Cerebellar nuclear complex (tissue), 1 donor: ENCODE results near the gene VPS13D.

Experiments
- DNase-seq, 2 experiments: peaks; one replicate each; lab custom pipeline; 2025; lab: John Stamatoyannopoulos, UW

The VPS13D gene

DNA sequence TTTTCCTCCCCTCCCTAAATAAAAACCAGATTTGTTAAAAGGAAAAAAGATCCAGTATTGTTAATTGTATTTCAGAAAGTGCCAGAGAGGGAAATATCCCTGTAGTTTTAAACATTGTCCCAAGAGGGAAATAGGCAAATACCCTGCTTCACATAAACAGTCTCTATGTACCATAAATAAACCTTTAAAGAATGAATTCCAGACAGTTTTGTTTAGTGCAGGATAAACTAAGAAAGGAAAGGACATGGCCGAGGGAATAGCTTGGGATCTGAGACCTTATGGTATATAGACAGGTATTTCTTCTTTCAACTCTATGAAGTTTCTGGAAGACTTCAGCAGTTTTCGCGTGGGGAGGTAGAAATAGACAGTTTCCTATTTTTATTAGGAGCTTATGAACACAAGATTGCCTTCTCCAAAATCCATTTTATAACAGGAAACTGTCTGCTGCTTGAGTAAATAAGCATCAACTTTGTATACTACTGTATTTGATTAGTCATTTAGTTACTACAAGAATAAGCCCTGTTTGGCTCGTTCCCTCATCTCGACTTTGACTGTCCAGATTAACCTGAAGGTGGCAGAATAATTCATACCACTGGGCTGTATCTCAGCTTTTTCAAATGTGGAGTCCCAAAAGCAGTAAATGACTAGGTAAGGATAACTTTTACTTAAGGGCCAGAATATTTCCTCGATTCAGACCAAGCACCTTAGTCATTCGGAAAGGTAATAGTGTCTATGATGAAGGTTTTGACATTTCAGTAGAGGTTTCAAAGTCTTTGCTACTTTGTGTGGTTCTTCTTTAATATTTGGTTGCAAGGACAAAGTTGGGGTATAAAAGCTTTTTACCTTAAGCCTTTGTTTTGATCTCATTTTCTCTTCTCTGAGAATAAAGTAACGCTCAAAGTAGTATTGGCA lies 177.5 kb downstream of the VPS13D start:
- DNase-seq = no peak

DNA sequence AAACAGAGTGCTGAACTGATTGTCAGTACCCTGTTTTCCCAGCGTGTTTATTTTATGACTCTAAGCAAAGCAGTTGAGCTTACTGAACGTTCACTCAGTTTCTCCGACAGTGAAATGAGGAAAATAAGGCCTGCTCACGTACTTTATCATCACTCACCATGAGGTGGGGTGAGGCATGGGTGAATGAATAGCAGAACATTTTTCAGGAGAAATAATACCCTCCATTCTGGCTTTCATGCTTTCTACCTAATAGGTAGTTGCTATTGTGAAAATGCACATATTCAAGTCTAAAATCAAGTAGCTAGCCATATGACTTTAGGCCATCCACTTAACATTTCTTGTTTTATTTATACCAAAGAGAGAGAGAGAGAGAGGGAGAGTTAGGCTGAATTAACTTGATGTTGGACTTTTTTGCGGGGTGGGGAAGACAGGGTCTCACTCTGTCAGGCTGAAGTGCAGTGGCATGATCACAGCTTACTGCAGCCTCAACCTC lies 178.2 kb downstream of the VPS13D start:
- no peak for DNase-seq

DNA sequence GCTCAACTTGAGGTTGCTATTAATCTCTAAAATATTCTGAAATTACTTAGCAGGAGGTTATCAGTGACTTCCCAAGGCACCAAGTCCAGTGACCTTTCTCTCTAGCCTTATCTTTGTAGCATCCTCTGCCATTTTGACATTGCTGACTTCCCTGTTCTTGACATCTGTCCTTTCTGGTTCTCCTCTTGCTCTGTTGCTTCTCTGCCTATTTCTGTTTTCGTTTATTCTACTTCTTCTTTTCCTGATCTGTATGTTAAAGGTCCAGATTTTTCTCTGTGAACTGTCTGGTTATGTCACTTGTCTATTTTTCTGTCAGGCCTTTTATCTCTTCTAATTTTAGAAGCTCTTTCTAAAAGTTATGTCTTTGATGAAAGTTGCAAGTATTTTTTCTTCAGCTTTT lies 178.8 kb downstream of the VPS13D start:
- DNase-seq = no peak

DNA sequence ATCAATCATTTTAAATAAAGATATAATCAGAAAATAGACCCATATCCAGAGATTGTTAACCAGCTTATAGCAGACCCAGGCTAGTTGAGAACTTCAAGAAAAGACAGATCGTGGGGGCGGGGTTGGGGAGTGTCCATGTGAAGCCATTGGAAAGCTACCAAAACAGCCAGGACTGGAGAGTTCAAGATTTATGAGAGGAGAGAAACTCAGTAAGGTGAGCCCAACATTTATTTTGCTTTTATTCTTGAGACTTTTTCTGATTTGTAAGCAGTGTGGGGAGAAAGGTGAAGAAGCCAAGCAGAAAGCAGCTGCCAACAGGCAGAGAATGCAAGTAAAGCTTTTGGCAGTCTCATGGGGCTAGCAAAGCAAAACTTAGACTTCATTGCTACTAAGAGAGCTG lies 179.9 kb downstream of the VPS13D start:
- DNase-seq = no peak

DNA sequence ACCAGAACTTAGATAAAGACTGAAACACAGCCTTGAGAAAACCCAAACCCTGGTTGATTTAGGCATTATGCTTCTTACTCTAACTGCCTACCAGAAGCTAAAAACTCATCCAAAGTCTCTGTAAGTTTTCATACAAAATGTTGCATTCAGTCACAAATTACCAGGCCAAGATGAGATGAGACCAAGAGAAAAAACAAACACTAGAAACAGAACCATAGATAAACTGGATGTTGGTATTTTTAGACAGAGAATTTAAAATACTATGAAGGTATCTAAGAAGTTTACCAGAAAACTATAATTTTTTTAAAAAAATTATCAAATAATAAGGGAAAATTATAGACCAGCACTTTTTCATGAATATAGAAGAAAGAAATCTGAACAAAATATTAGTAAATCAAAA lies 180.5 kb downstream of the VPS13D start:
- DNase-seq = no peak

DNA sequence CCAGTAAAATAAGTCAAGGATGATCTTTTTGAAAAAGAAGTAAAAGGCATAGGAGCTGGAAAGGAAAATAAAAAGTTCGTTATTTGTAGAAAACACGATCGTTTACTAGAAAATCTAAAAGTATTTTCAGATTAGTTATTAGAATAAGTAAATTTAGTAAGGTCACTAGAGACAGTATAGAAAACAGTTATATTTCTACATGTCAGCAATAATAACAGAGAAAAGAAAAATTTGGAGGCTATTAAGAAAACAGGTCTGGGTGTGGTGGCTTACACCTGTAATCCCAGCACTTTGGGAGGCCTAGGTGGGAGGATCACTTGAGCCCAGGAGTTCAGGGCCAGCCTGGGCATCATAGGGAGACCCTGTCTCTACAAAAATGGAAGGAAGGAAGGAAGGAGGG lies 181.3 kb downstream of the VPS13D start:
- DNase-seq = no peak

DNA sequence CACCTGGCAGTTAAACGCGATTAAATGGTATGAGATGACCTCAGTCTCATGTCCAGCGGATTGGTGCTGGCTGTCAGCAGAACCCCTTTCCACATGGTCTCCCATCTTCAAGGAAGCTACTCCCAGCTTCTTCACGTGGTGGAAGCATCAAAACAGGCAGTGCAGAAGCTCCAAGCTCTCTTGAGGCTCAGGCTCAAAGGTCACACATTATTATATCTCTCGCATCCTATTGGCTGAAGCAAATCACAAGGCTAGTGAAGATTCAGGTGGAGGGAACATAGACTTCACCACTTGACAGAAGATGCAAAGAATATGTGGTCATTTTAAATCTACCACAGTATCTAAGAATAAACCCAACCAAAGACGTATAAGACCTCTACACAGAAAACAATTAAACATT lies 181.9 kb downstream of the VPS13D start:
- no peak for DNase-seq

DNA sequence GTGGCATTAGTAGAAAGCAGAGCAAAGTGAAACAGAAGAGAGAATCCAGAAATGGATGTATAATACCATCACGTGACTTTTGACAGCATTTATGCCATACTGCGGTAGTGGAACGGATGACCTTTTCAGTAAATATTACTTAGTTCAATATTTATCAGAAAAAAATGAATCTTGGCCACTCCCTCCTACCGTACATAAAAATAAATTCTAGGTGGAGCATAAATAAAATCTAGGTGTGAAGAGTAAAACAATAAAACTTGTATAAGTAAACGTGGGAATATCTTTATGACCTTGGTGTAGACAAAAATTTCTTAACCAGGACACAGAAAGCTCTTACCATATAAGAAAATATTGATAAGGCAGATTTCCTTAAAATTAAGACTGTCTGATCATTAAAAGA lies 182.6 kb downstream of the VPS13D start:
- DNase-seq = no peak

DNA sequence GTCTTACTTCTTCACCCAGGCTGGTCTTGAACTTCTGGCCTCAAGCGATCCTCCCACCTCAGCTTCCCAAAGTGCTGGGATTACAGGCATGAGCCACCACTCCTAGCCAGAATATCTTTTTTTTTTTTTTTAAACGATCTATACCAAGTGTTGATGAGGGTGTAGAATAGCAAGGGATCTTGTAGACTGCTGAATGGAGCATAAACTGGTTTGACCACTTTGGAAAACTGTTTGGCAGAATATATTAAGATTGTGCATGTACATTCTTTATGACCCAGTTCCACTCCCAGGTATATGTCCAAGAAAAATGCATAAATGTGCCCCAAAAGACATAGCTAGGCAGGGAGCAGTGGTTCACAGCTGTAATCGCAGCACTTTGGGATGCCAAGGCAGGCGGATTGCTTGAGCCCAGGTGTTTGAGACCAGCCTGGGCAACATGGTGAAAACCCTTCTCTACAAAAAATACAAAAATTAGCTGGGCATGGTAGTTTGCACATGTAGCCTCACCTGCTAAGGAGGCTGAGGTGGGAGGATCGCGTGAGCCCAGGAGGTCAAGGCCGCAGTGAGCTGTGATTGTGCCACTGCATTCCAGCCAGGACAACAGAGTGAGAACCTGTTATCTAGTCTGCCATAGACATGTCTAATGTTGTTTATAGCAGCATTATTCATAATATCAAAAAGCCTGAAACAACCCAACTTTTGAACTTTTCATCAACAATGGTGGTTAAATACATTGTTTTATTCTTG lies 184.0 kb downstream of the VPS13D start:
- DNase-seq = no peak

DNA sequence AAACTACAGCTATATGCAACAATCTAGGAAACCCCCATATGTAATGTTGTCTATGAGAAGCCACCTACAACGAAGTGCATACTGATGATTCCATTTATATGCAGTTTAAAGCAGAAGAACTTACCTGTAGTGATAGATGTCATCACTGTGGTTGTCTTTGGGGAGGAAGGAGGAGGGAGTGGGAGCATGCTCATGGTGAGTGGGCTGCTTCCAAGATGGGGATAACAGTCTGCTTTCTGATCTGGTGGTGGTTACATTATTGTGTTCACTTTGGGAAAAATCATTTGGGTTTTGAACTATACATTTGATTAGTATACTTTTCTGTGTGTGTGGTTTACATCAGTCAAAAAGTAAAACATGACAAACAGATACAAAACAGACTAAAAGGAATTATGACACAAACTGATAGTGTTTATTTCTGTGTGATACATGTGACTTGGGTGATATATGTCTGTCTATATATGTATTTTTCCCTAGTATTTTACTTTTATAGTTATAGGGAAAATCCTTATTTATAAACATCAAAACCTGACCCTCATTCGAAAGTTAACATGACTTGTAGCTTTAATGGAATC lies 184.7 kb downstream of the VPS13D start:
- no peak for DNase-seq

DNA sequence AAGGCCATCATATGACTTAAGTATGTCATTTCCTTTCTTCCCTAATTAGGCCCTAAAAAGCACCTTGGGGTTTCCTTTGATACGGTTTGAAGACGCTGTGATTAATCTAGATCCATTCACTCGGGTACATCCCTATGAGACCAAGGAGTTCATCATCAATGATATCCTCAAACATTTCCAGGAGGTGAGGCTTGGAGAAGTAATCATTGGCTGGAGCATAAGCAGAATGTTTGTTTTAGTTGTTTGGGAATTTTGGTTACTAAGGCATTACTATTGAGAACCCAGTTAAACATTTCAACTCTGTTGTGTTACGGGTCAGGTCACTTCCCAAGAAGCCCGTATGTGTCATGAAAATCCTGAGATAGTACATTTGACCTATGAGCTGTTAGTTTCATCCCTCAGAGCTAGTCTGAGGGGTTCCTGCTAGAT lies 185.2 kb downstream of the VPS13D start:
- no peak for DNase-seq

DNA sequence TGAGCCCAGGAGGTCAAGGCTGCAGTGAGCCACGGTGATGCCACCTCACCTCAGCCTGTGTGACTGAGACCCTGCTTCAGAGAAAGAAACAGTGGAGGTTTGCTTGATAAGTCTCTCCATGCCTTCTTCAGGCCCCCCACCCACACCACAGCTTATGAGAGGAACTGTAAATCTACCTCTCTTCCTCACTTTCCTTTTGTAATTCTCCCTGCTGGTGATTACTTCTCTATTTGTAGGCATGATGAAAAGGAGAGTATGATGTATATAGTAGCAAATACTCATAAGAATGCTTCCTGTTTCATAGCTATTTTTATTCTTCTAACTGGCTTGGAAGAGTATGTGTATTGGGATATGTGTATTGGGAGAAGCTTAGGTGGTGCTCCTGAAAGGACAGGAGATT lies 186.3 kb downstream of the VPS13D start:
- DNase-seq = no peak

DNA sequence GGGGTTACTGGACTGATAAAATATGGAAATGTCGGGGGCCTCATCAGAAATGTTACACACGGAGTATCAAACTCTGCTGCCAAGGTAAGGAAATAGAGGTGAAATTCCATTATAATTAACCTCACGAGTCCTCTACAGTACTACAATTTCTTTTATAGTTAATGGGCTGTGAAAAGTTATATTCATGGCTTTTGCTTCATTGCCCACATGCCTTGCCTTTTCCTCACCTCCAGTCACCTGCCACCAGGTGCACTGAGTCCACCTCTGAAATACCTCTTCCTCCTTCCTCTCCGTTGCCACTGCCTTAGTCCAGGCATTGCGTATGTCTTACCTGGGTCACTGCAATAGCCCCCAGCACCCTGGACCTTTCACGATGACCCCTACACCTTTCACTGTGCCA lies 186.9 kb downstream of the VPS13D start:
- DNase-seq = no peak

DNA sequence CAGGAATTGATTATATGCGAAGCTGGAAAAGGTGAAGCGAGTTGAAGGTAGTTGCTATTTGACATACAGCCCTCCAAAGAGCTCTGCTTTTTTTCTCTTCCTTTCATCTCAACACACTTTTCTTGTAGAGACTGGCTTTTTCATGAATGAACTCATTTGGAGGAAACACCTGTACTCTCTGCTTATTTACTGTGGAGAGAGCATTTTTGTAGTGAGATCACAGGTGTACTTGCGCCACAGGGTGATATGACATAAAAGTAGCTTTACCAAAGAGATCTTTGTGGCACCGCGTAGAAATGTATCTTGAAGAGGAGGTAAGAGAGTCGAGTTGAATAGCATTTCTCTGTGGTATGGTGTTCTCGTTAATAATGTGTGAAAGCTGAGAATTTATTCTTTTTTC lies 187.6 kb downstream of the VPS13D start:
- no peak for DNase-seq

DNA sequence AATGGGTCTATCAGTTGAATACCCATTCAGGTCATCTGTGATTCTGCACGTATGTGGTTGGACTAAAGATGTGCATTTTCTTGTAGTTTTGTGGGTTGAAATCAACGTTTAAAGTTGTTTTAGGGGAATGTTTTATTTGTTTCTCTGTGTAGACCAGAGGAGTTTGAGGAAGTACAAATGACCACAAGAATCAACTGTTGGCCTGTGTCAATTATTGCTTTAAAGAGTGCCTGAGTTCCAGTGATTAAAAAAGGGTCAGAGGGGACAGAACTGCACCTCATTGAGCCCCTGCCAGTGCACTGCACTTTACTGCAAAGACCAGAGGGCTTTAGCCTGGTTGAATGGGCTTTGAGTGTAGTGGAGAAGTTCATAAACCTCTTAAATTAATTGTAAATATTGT lies 190.3 kb downstream of the VPS13D start:
- no peak for DNase-seq

DNA sequence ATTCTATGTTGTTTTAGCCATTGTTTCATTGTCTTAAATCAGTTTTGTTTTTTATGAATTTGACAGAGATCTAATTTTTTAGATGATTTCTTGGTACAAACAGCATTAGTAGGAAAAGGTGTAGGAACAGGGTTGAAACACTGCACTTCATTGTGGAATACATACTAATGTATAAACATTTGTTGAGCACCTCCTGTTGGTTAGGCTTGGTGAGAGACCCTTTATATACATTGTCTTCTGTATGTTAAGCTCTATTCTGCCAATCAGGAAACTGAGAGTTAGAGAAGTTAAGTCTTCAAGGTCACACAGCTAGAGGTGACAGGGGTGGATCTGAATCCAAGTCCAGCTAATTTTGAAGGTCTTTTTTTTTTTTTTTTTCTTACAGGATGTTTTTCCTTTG lies 192.7 kb downstream of the VPS13D start:
- DNase-seq = no peak

DNA sequence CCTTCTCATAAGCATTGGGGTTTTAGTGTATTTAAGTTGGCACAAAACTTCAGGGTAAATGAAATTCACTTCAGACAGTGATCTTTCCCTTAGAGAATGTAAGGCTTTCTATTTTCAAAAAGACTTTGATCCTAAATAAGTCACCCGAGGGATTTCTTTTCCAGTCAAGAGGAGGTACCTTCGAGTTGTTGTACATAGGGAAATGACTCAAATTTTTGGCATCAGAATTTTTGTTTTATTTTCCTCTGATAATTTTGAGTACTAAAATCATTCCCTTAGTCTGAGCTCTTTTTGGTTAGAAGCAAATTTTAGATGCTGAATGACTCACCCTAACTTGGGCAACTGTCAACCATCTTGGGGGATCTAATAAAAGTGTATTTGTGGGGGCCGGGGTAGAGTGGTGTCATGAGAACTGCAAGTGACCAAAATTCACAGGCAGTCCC lies 194.3 kb downstream of the VPS13D start:
- no peak for DNase-seq

DNA sequence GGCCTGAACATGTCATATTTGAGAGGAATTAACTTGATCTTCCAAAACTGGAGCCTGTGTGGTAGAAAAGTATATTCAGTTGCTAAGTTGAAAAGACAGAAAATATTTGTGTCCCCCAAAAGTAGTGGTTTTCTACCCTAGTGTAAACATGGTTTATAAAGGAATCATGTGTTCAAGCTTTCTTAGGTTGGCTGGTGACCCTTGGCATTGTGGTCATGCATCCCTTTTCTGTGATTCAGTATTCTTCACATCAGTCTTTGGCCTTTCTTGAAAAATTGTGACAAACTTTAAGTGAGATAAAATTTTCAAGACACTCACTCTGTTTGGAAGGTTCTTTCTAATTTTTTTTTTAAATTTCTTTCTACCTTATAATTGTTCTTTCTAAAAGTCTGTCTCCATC lies 195.0 kb downstream of the VPS13D start:
- no peak for DNase-seq

DNA sequence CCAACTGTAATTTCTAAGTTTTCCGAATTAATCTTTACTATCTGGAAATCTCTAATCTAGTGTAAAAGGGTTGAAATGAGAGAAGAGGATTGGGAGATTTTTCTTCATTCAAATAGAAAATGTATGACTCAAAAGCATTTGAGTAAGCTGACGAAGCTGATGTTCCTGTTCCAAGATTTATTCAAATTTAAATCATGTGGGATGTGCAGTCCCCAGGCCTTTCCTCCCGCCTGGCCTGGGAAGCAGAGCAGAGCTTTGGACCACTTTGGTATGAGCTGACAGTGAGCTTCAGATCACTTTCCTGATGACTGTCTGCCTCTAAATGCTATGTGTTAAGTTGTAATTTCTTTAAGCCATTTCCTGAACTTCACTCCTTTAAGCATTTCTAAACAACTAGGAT lies 196.2 kb downstream of the VPS13D start:
- no peak for DNase-seq

DNA sequence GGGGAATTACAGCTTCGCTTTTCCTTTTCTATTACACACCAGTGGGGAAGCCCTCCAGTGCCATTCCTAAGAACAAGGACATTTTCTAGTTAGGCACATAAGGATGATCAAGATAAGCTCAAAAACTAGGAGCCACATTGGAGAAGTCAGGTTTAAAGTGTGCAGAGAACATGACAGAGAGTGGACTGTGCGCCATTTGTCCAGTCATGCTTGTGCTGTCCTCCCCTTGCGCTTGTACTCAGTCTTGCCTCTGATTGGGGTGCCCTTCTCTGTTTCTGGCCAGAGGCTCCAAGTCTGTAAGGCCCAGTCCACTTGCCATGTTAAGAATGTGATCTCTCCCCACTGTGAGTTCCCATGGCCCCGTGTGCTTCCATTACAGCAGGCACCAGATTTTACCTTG lies 198.5 kb downstream of the VPS13D start:
- DNase-seq = no peak

DNA sequence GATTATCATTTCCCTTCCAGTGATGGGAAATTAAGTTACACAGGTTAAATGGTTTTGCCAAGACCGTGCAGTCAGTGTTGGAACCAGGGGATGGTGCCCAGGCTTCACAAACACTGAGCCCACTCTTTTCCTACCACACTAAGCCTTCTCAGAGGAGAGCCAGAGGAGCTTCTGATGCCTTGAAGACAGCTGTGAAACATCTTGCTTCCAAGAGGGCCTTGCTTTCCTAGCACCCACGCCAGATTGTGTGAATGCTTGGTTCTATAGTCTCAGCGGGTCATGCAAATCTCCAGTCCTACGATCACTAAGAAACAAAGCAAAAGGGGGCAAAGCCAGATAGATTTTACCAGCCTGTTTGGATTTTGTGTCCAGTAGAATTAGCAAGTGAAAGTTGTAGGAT lies 200.7 kb downstream of the VPS13D start:
- no peak for DNase-seq

DNA sequence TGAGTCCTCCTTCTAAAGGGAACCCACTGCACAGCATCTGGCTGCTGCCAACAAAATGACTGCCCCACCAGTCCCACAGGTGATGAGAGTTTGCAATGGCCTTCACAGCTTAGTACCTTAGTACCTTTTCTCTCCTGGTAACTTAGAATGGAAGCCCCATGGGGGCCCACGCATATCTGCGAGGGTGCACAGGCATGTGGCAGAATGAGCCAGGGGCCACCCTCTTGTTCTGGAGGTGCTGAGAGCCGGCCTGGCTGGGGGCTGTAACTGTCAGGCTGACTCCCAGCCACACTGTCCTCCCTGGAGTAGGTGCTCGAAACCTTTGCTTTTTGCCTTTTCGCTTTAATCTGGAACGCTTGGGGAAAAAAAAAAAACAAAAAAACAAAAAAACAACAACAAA lies 203.1 kb downstream of the VPS13D start:
- DNase-seq = no peak
